SU-DHL-6 (cell line): ENCODE data around the gene SREBF1.
"Not testable (repeated sequence)": the region's sequence is repeated elsewhere in the genome, so short reads cannot be mapped to it uniquely, and the experiment has no call there.

Experiments
- H2AFZ ChIP-seq: fragments of 200-600 bp; sonication (generic); 2 replicates; pipeline ENCODE4 v1.6.1; 2014; ENCODE audit warnings: low read depth, mild to moderate bottlenecking, moderate library complexity, mixed read lengths, antibody characterized with exemption, low read length; ENCODE audit not compliant: severe bottlenecking
- H3F3A ChIP-seq: fragments of 200-600 bp; shearing (Covaris generic); 2 replicates; pipeline ENCODE4 v1.6.0; 2016; ENCODE audit warnings: antibody characterized with exemption, mild to moderate bottlenecking; ENCODE audit not compliant: insufficient read depth
- H3K27ac ChIP-seq: fragments of 200-600 bp; sonication (generic); 2 replicates; pipeline ENCODE4 v1.5.1; 2016; ENCODE audit warnings: low read depth, mild to moderate bottlenecking, low read length, moderate library complexity, mixed read lengths
- H3K27me3 ChIP-seq: fragments of 200-600 bp; sonication (generic), shearing (Covaris generic); 2 replicates; pipeline ENCODE4 v1.6.0; 2014; ENCODE audit warnings: mild to moderate bottlenecking, low read length
- H3K36me3 ChIP-seq: fragments of 200-600 bp; sonication (generic); 2 replicates; pipeline ENCODE4 v1.6.1; 2014; ENCODE audit warnings: mild to moderate bottlenecking, low read length, mixed read lengths
- H3K4me2 ChIP-seq: fragments of 300-600, 200-600 bp; shearing (Covaris generic), sonication (generic); 2 replicates; pipeline ENCODE4 v1.6.0; 2014; ENCODE audit warnings: low read length, low read depth, mild to moderate bottlenecking; ENCODE audit not compliant: poor library complexity, severe bottlenecking
- H3K4me3 ChIP-seq: fragments of 200-600 bp; sonication (generic); 2 replicates; pipeline ENCODE4 v1.5.1; 2014; ENCODE audit warnings: antibody characterized with exemption, low read length, mild to moderate bottlenecking, mixed read lengths; ENCODE audit not compliant: insufficient read depth, poor library complexity, severe bottlenecking
- H3K79me2 ChIP-seq: fragments of 200-600 bp; sonication (generic); 2 replicates; pipeline ENCODE4 v1.6.1; 2014; ENCODE audit warnings: mild to moderate bottlenecking, low read length, moderate library complexity; ENCODE audit not compliant: insufficient read depth
- H3K9ac ChIP-seq: fragments of 200-600 bp; sonication (generic); 2 replicates; pipeline ENCODE4 v1.7.0; 2014; ENCODE audit warnings: mild to moderate bottlenecking, low read length
- H3K9me2 ChIP-seq: fragments of 200-600 bp; sonication (generic); replicated peaks from 2 replicates; pipeline ENCODE4 v1.6.1; 2014; ENCODE audit warnings: low read length; ENCODE audit not compliant: insufficient read depth
- H3K9me3 ChIP-seq: fragments of 200-600 bp; sonication (generic); 2 replicates; pipeline ENCODE4 v1.6.1; 2014; ENCODE audit warnings: low read length, mixed read lengths; ENCODE audit not compliant: insufficient read depth
- H4K20me1 ChIP-seq: fragments of 200-600 bp; sonication (generic); 2 replicates; pipeline ENCODE4 v1.6.1; 2014; ENCODE audit warnings: low read depth, mild to moderate bottlenecking, antibody characterized with exemption, low read length, moderate library complexity, mixed read lengths
- EZH2phosphoT487 ChIP-seq: fragments of 200-600 bp; sonication (generic), shearing (Covaris generic); conservative IDR thresholded peaks from 2 replicates; pipeline ENCODE4 v1.6.1; 2018; ENCODE audit warnings: mild to moderate bottlenecking, antibody characterized with exemption, low read length, moderate library complexity, mixed read lengths
- TF ChIP-seq, protein P1 (sequence below): fragments of 200-600 bp; sonication (generic); IDR thresholded peaks from one replicate; pipeline ENCODE4 v1.5.1; 2017; ENCODE audit warnings: antibody characterized with exemption, mild to moderate bottlenecking, low read length, moderate library complexity; ENCODE audit not compliant: insufficient read depth, poor library complexity, severe bottlenecking

The SREBF1 gene

DNA sequence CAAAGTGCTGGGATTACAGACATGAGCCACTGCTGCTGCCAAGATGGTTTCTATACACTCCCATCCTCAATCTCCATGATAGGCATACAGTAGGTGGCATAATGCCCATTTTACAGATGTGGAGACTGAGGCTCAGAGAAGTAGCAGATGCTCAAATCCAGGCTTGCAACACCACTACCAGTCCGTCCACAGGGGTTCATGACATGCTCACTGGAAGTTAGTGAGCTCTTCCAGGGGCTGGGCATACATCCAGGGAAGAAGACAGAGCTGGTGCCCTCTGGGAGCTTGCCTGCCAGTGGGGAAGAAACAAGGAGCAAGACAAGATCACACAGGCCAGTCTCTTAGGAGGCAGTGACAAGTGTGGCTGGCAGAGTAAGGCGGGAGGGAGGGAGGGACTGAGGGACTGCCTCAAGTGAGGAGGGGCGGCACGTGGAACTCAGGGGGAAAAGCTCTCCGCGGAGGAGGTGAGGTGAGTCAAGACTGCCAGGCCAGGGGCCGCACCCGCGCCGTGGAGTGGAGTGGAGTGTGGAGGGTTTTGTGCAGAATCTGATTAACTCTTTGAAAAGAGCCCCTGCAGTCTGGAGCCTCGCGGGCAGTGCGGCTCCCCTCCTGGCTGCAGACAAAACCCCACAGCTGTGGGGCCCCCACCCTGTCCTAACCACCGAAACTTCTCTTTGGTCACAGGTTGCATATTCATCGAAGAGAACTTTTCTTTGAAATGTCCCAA, 27.9 kb downstream of the SREBF1 start:
- Histone ChIP-seq H3K27me3 (no peaks in the 10 kb centered on the region), H3K79me2 (no peaks in the 10 kb centered on the region), H2AFZ (no peak overlapping the region), H3K9me2 (no peaks in the 10 kb centered on the region), H3K9me3 (no peaks in the 10 kb centered on the region), H3K4me3 (no peak overlapping the region), H4K20me1 (no peaks in the 10 kb centered on the region), H3K36me3 (no peaks in the 10 kb centered on the region), H3K27ac (no peak overlapping the region), H3F3A (no peaks in the 10 kb centered on the region), H3K4me2 (no peak overlapping the region), H3K9ac (no peak overlapping the region)
- TF ChIP-seq, protein P1, sequence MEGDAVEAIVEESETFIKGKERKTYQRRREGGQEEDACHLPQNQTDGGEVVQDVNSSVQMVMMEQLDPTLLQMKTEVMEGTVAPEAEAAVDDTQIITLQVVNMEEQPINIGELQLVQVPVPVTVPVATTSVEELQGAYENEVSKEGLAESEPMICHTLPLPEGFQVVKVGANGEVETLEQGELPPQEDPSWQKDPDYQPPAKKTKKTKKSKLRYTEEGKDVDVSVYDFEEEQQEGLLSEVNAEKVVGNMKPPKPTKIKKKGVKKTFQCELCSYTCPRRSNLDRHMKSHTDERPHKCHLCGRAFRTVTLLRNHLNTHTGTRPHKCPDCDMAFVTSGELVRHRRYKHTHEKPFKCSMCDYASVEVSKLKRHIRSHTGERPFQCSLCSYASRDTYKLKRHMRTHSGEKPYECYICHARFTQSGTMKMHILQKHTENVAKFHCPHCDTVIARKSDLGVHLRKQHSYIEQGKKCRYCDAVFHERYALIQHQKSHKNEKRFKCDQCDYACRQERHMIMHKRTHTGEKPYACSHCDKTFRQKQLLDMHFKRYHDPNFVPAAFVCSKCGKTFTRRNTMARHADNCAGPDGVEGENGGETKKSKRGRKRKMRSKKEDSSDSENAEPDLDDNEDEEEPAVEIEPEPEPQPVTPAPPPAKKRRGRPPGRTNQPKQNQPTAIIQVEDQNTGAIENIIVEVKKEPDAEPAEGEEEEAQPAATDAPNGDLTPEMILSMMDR: no peak
- no peak for TF ChIP-seq EZH2phosphoT487

DNA sequence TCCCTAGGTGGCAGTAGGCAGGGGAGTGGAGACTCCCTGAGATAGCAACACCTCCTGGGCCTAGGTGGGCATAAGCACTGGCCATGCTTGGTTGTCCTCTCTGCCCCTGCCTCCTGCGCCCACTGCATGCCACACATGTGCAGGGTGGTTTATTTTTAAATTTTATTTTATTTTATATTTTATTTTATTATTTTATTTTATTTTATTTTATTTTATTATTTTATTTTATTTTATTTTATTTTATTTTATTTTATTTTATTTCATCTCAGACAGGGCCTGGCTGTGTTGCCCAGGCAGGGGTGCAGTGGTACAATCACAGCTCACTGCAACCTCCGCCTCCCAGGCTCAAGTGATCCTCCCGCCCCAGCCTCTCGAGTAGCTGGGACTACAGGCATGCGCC, 28.6 kb downstream of the SREBF1 start:
- not testable (repeated sequence) for H3K9ac ChIP-seq, H4K20me1 ChIP-seq, H2AFZ ChIP-seq, H3K27ac ChIP-seq, H3K4me3 ChIP-seq, H3K4me2 ChIP-seq, H3K79me2 ChIP-seq, H3F3A ChIP-seq, H3K36me3 ChIP-seq, H3K9me3 ChIP-seq, H3K9me2 ChIP-seq, H3K27me3 ChIP-seq

DNA sequence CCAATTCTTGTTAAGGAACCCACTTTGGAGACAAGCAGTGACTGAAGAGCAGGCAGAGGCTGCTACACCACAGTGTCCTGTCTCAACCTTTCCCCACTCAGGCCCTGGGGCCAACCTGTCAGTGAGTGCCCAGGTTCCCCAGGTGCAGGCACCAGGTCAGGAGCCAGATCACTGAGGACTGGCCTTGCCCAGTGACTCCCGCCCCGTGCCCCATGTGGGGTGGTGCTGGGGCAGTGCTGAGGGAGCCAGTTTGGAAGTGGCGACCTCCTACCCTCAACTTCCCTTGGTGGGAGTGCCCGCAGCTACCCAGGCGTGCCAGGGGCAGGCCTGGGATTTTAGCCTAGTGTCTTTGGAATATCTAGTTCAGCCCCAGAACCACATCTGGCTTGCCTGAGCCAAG, 29.3 kb downstream of the SREBF1 start:
- H3K4me2 ChIP-seq: no peak overlapping the region
- H3K36me3 ChIP-seq: no peaks in the 10 kb centered on the region

DNA sequence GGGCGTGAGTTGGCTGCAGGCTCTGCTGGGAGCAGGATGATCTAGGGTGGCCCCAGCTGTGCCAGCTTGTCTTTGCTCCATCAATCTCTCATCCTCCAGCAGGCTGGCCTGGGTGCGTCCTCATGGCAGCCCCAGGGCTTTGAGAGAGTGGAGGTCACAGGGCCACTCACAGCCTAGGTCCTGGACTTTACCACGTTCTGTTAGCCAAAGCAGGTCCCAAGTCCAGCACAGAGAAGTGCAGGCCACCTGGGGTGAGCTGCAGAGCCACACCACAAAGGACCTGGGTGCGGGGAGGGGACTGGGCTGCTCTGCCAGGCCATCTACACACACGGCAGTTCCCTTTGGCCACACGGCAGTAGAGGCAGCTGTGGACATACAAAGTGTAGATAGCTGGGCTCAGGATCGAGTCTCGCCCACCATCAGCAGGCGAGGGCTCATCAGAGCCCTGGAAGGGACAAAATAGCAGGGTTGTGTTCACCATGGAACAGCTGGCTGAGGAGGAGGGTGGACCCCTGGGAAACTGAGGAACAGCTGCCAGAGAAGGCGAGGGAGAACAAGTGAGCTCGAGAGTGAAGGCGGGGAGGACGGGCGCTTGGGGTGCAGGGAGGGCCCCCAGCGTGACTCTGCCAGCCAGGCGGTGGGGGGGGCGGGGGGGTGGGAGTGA, 30.0 kb downstream of the SREBF1 start:
- TF ChIP-seq EZH2phosphoT487: no peak
- TF ChIP-seq, protein P1: no peak
- no peak overlapping the region for H3K4me3 ChIP-seq
- no peaks in the 10 kb centered on the region for H3K27me3 ChIP-seq
- H3F3A ChIP-seq: no peaks in the 10 kb centered on the region
- no peak overlapping the region for H2AFZ ChIP-seq
- H3K4me2 ChIP-seq: no peak overlapping the region
- H3K9ac ChIP-seq: no peak overlapping the region
- H3K9me2 ChIP-seq: no peaks in the 10 kb centered on the region
- H3K27ac ChIP-seq: no peak overlapping the region
- no peaks in the 10 kb centered on the region for H4K20me1 ChIP-seq
- no peaks in the 10 kb centered on the region for H3K79me2 ChIP-seq
- no peaks in the 10 kb centered on the region for H3K9me3 ChIP-seq
- no peaks in the 10 kb centered on the region for H3K36me3 ChIP-seq

More for the DNA sequence above, 29.3 kb downstream of the SREBF1 start:
- Histone ChIP-seq H3F3A (no peaks in the 10 kb centered on the region), H3K27ac (no peak overlapping the region), H2AFZ (no peak overlapping the region), H3K9me3 (no peaks in the 10 kb centered on the region), H3K4me3 (no peak overlapping the region), H4K20me1 (no peaks in the 10 kb centered on the region), H3K9ac (no peak overlapping the region), H3K9me2 (no peaks in the 10 kb centered on the region), H3K27me3 (no peaks in the 10 kb centered on the region), H3K79me2 (no peaks in the 10 kb centered on the region)
- TF ChIP-seq EZH2phosphoT487: no peak
